GM21619 (cell line): ENCODE measurements around the gene SCTR.

Experiments used
- ATAC-seq: cut with Tn5 transposase; IDR thresholded peaks from one replicate; pipeline ENCODE4 v1.9.1; 2021; ENCODE audit not compliant: unreplicated experiment

The SCTR gene

GRCh38 chr2:119475857-119476244 lies 48.4 kb downstream of the SCTR start:
- no peak for ATAC-seq

- no peak for ATAC-seq
These were observed 48.9 kb downstream of the SCTR start for GRCh38 chr2:119475225-119475856.

DNA sequence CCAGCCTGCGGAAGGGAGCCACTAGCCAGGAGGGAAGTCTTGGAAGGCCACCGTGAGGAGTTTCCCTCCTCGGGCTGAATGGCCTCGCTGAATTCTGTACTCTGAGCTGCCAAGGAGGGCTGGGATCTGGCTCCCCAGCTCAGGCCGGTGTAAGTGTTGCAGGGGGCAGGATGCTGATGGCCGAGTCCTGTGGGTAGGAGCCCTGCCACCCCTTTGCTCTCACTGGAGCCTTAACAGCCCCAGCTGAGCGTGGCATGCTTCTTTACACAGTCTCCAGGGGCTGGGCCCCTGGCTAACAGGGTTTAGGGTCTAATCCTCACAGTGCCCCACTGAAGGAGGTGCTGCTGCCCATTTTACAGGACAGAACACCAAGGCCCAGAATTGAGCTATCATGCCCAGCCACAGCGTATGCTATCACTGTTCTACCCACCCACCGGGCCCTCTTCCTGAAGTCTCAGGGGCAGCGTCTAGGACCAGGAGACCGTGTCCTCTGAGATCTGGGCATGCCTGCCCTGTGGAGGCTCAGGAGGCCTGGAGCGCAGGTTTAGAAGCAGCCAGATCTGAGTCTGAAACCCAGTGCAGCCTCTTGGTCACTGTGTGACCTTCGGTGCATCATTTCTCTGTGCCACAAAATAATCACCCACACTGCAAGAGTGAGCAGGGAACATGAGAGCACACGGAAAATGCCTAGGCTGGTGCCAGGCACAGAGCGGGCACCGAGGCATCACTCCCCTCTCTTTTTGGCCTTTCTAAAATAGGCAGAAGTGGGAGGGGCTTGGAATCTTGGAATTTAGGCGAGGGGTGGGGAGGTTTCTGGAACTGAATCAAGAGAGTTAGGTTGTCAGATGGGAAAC lies 49.7 kb downstream of the SCTR start:
- ATAC-seq: no peak

DNA sequence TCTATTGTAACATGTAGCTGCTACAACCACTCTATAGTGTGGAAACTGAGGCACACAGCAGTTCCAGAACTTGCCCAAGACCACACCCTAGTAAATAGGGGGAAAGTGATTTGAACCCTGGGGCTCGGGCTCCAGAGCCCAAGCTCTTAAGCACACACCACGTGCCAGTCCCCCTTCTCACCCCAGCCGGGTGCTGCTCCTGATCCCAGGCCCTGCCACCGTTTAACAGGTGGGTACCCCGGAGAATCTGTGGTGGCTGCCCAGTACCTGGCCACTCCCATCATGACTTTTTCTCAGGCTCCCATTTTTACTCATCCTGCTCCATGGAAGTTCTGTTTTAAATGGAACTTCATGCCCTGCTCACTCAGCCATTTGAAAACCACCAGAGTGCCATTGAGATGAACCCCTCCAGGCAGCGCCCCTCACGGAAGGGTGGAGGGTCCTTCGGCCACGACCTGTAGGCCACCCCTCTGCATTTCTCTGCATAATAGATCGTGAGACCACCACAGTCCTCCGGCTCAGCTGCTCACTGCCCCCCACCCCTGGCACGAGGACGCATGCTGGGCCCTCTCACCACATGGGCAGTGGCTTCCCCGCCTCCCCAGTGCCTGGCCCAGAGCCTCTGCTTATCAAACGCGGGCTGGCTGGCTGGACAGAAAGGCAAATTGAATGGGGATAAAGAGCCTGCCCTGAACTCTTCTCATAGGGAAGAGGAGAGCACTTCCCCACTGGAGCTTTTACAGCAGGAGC lies 50.5 kb downstream of the SCTR start:
- ATAC-seq: no peak

DNA sequence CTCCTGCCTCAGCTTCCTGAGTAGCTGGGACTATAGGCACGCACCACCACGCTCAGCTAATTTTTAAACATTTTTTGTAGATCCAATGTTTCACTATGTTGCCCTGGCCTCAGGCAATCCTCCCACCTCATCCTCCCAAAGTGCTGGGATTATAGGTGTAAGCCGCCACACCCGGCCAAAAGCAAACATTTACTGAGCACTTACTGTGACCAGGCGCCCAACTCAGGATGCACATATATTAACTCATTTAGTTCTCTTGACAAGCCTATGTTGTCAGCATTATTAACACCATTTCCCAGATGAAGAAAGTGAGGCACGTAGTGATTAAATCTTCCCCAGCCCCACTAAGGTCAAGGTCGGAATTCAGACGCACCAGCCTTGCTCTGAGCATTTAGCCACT lies 51.5 kb downstream of the SCTR start:
- ATAC-seq: no peak

GRCh38 chr2:119469661-119470297 lies 54.5 kb downstream of the SCTR start:
- ATAC-seq: no peak

DNA sequence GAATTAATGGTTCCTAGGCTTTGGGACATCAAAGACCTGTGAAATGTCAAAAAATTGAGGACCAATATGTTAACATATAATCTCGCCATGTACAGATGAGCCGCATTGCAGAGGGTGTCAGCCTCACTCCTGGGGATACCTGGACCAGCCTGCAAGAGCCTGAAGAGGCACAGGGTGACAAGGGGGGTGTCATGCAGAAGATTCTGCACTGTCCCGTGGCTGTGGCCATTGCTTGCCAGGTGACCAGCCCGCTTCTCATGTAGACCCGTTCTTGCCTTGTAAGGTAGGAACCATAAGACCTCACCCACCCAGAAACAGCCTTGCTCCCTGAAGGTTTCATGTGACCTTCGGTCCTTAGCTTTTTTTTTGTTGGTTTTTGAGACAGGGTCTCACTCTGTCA lies 55.2 kb downstream of the SCTR start:
- peak; percentile 3 for ATAC-seq

DNA sequence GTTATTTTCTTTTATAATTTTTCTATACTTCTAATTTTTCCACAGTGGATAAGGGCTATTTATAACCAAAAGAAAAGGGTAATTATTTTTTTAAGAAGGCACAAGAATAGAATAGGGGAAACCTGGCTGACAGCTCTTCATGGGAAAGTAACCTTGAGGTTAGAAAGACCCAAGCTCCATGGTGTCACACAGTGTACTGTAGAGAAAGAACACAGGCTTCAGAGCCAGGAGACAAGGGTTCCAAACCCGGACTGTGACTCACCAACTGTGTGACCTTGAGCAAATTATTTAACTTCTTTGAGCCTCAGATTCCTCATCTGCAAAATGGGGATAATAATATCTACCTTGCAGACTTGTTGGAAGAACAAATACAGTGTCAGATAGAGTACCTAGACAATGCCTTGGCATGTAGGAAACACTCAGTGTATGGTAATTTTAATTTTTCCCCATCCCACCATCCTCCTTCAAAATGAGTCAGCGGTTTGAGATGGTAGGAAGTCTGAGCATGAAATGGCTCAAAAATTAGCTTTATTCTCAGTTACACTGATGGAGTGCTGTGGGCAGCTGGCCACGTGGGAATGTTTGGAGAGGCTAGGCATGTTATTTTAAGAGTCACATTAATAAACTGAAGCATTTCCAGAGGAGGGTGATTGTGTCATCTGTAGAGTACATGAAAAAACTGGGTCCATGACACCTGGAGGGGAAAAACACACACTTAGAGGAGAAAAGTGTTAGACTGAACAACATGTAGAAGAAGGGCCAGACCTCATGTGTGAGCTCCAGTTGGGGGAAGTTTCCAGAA lies 55.9 kb downstream of the SCTR start:
- ATAC-seq: peak; percentile 37

DNA sequence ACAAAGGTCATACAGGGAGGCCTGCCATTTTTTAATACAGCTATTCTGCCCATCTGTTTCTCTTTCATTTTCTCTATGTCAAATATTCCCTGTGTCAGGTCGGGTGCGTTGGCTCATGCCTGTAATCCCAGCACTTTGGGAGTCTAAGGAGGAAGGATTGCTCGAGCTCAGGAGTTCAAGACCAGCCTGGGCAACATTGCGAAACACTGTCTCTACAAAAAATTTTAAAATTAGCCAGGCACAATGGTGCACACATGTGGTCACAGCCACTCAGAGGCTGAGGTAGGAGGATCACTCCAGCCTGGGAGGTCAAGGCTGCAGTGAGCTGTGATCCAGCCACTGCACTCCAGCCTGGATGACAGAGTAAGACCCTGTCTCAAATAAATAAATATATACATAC lies 57.9 kb downstream of the SCTR start:
- no peak for ATAC-seq

DNA sequence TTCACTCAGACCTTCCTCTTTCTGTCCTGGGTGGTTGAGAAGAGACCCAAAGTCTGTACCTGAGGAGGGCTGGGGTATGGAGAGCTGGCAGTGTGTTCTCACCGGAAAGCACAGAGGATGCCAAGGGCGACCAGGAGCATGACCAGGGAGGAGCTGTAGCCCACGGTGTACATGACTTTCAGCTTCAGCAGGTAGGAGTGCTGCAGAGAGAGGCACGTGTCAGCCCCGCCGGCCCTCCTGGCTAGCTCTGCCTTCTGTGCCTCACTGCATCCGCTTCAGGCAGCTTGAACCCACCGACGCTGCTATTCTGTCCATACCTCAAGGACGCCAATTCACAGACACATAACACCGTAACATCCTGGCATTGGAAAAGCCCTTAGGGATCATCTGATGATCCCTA lies 58.6 kb downstream of the SCTR start:
- ATAC-seq: no peak

- no peak for ATAC-seq
These were observed 59.3 kb downstream of the SCTR start for GRCh38 chr2:119464981-119465380.

DNA sequence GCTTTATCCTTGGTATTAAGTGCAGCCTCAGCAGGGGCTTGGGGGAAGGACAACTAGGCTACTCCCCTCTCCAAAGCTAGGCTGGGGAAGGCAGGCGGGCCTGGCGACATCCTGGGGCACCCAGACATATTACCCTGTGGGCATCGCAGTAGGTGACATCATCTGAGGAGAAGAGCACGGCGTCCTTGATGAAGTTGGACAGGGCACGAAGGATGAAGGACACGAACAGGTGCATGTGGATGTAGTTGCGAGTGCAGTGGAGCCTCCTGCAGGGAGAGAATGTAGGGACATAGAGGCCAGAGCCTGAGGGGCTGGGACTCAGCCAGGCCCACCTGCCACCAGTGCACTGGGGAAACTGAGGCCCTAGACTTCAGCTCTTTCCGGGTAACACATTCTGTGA lies 60.3 kb downstream of the SCTR start:
- ATAC-seq: no peak

DNA sequence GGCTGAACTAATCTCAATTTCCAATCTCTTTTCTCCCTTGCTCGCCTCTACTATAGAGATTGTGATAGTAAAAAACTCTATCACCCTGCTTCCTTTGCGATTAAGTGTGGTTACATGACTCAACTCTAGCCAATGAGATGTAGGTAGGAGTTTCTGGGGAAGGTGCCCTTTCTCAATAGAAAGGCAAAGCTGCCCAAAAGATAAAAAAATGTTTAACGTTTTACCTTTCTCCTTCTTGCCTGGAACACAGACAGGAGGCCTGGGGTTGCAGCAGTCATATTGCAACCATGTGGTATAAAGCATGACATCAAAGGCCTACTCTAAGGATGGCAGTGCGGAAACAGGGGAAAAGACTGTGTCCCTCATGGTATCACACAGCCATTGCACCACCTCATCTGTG lies 61.1 kb downstream of the SCTR start:
- no peak for ATAC-seq

GRCh38 chr2:119462574-119462973 lies 61.7 kb downstream of the SCTR start:
- no peak for ATAC-seq

- no peak for ATAC-seq
These were observed 62.5 kb downstream of the SCTR start for GRCh38 chr2:119461811-119462210.

DNA sequence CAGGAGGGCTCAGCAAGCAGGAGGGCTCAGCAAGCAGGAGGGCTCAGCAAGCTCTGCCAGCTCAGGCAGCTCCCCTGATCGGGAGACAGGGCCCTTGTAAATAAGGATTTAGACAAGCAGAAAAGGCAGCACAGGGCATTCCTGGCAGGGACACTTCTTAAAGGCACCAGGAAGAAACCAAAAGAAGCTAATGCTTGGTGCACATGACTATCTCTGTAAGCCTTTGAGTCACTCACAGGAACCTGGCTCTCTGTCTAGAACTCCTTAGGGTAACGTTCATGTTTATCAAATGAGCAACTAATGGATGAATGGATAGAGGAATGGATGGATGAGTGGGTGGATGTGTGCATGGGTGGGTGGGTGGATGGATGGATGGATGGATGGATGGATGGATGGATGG lies 64.2 kb downstream of the SCTR start:
- ATAC-seq: no peak

GRCh38 chr2:119455066-119455718 lies 69.1 kb downstream of the SCTR start:
- no peak for ATAC-seq

- ATAC-seq: no peak
These were observed 70.2 kb downstream of the SCTR start for GRCh38 chr2:119453972-119454593.

DNA sequence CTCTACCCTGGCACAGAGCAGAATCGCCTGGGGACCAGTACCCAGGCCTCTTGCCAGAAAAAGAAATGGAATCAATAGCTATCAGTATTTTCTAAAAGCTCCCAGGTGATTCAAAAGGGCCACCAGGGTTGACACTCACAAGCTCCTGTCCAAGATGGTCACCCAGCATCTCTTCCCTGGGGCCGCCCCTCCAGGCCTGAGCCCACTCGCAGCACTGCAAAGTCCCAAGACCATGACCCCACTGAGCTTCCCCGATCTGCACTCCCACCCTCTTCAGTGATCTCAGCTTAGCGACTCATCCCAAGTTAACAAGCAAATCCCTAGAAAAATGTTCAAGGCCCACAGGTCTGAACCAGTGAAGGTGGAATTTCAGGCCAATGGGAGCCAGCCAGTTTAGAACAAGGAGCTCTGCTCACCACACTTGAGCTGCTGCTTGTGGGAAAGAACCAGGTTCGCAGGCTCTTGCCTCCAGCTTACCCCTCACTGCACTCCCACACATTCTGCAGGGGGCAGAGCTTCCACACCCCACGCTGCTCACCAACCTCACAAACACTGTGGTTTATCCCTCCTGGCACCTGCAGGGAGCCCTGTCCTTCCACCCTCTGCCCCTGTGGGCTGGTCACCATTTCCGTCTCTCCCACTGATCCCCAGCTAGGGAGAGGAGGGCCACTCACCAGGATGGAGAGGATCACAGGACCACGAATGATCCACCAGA lies 72.8 kb downstream of the SCTR start:
- ATAC-seq: no peak
